SU-DHL-6 (cell line): Measurements from ENCODE around the gene GNAO1.

Source experiments
- EZH2phosphoT487 ChIP-seq: fragments of 200-600 bp; sonication (generic), shearing (Covaris generic); conservative IDR thresholded peaks from 2 replicates; pipeline ENCODE4 v1.6.1; 2018; ENCODE audit warnings: mild to moderate bottlenecking, antibody characterized with exemption, low read length, moderate library complexity, mixed read lengths
- TF ChIP-seq, protein P1 (sequence below): fragments of 200-600 bp; sonication (generic); IDR thresholded peaks from one replicate; pipeline ENCODE4 v1.5.1; 2017; ENCODE audit warnings: antibody characterized with exemption, mild to moderate bottlenecking, low read length, moderate library complexity; ENCODE audit not compliant: insufficient read depth, poor library complexity, severe bottlenecking

DNA sequence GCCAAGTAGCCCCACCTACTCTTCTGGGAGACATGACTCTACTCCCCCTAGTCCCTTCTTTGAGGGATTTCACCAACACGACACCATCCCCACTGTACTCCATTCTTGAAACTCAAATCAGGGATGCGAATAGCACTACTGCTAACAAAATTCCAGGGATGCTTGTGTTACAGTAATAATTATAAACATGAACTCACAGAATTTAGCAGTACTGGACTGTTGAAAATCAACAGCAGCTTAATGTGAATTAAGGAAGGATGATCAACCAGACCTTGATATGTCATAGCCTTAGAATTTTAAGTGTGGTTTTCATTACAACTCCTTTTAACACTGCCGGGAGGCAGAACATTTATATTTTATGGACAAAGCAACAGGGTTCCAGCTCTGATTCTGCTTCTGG lies 196.1 kb downstream of the GNAO1 start:
- TF ChIP-seq, protein P1, sequence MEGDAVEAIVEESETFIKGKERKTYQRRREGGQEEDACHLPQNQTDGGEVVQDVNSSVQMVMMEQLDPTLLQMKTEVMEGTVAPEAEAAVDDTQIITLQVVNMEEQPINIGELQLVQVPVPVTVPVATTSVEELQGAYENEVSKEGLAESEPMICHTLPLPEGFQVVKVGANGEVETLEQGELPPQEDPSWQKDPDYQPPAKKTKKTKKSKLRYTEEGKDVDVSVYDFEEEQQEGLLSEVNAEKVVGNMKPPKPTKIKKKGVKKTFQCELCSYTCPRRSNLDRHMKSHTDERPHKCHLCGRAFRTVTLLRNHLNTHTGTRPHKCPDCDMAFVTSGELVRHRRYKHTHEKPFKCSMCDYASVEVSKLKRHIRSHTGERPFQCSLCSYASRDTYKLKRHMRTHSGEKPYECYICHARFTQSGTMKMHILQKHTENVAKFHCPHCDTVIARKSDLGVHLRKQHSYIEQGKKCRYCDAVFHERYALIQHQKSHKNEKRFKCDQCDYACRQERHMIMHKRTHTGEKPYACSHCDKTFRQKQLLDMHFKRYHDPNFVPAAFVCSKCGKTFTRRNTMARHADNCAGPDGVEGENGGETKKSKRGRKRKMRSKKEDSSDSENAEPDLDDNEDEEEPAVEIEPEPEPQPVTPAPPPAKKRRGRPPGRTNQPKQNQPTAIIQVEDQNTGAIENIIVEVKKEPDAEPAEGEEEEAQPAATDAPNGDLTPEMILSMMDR, result no peak
- TF ChIP-seq EZH2phosphoT487, result no peak
